OCI-LY7 (cell line): ENCODE results near the gene SELENOM.

Source experiments
- EZH2phosphoT487 ChIP-seq: fragments of 200-600 bp; sonication (generic); IDR thresholded peaks from 2 replicates; pipeline ENCODE4 v1.6.1; 2018; ENCODE audit warnings: low read depth, borderline replicate concordance, mild to moderate bottlenecking, mixed run types, antibody characterized with exemption, low read length, moderate library complexity, mixed read lengths
- TF ChIP-seq, protein P1 (sequence below): fragments of 200-600 bp; sonication (generic); conservative IDR thresholded peaks from 2 replicates; pipeline ENCODE4 v1.5.1; 2014; ENCODE audit warnings: mild to moderate bottlenecking, antibody characterized with exemption, low read length, moderate library complexity, mixed read lengths

DNA sequence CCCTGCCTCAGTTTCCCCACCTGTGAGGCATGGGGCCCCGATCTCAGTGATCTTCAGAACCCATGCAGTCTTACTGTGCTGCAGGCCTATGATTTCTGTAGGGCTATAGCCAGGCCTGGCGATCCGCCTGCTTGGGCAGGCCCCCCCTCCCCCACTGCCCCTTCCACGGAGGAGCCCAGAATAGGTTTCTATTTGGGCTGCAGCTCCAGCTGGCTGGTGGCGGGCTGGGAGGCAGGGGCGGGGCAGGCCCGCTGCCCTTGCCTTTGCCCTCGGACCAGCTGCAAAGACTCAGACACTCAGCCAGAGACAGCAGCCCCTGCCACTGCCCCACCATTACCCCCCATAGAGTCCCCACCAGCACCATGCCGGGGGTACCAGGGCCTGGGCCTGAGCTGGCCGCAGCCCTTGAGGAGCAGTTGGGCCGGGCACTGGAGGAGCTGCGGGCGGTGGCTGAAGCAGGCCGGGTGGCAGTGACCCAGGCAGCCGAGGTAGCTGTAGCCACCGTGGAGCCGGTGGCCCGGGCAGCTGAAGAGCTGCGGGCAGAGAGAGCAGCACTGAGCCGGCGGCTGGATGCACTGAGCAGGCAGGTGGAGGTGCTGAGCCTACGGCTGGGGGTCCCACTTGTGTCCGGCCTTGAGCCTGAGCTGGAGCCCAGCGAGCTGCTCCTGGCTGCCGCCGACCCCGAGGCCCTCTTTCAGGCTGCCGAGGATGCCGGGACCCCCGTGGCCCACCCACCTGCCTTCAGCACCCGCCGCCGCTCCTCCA is 14.1 kb downstream of the SELENOM start:
- TF ChIP-seq, protein P1, sequence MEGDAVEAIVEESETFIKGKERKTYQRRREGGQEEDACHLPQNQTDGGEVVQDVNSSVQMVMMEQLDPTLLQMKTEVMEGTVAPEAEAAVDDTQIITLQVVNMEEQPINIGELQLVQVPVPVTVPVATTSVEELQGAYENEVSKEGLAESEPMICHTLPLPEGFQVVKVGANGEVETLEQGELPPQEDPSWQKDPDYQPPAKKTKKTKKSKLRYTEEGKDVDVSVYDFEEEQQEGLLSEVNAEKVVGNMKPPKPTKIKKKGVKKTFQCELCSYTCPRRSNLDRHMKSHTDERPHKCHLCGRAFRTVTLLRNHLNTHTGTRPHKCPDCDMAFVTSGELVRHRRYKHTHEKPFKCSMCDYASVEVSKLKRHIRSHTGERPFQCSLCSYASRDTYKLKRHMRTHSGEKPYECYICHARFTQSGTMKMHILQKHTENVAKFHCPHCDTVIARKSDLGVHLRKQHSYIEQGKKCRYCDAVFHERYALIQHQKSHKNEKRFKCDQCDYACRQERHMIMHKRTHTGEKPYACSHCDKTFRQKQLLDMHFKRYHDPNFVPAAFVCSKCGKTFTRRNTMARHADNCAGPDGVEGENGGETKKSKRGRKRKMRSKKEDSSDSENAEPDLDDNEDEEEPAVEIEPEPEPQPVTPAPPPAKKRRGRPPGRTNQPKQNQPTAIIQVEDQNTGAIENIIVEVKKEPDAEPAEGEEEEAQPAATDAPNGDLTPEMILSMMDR: no peak
- no peak for TF ChIP-seq EZH2phosphoT487
